ENCODE measurements around the gene OPTC. TPM values are rescaled to one million over a fixed set of nuclear protein-coding genes. Genes with fewer than 3 reads are reported as not detected.
A peak's percentile ranks its signal among the peaks of the same experiment; 100 is the strongest.

Gene OPTC
- total and polyA plus RNA-seq, 9 of the 15 experiments (the other 6 are each of a cell fraction or from before 2014, with no cell fraction given): not detected

- CTCF ChIA-PET (ENCODE audit: low intra/inter-chr PET ratio): no interaction called here
- in situ Hi-C loops (cut with MboI) (no loop called here), intact Hi-C loops (cut with micrococcal nuclease) (no loop called here)
- H3K79me2 ChIP-seq (ENCODE audit: control insufficient read depth, insufficient read depth, low read length): no peaks in the 10 kb centered on the region
- no peaks in the 10 kb centered on the region for H4K20me1 ChIP-seq (replicated peaks; ENCODE audit: control insufficient read depth, insufficient read depth, low read length)
- 3% methylated on average over 3 of the region's 3 CpGs for WGBS (ENCODE audit: insufficient coverage, low coverage, missing lambda C conversion rate)
- TF ChIP-seq, protein P1, sequence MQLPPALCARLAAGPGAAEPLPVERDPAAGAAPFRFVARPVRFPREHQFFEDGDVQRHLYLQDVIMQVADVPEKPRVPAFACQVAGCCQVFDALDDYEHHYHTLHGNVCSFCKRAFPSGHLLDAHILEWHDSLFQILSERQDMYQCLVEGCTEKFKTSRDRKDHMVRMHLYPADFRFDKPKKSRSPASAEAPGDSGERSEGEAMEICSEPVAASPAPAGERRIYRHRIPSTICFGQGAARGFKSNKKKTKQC (CRISPR knock-in tag; IDR thresholded peaks at IDR 0.05): no peak
- peak; percentile 77 for TF ChIP-seq ZNF384 (IDR thresholded peaks at IDR 0.05; ENCODE audit: low read depth, low read length)
- no peaks in the 10 kb centered on the region for H3K36me3 ChIP-seq (ENCODE audit: control insufficient read depth, insufficient read depth, low read length)
- ATAC-seq (no peak), DNase-seq (ENCODE audit: extremely low read depth in 1 of 4, low spot score in 3 of 4) (no peak), FAIRE-seq (no peak)
- H3K4me1 ChIP-seq (replicated peaks in 1 of 2; ENCODE audit: control insufficient read depth in 2 of 2, insufficient read depth in 2 of 2, low read length in 2 of 2): peaks cover 0 to 2% of the 10 kb centered on the region in 2 experiments; a peak in 1 of 5 replicates
- H3K27ac ChIP-seq (ENCODE audit: extremely low read depth, low read depth, low read length): no peak overlapping the region
- POLR2A ChIA-PET: interaction anchor here (0.8 kb wide), 1 partner anchor 893 kb away, joined by 3 read pairs; no protein-coding TSS in a partner anchor
- no peak overlapping the region for H3K4me2 ChIP-seq (ENCODE audit: insufficient read depth, low read length)
- no peak overlapping the region for H3K4me3 ChIP-seq
- H2AFZ ChIP-seq (ENCODE audit: low read depth, low read length): no peak overlapping the region
- no peaks in the 10 kb centered on the region for H3K9me1 ChIP-seq (ENCODE audit: control insufficient read depth, insufficient read depth, low read length)
- H3K9ac ChIP-seq (ENCODE audit: insufficient read depth in 1 of 2, low read depth in 2 of 2, low read length in 2 of 2): no peak overlapping the region
- BruUV-seq (replicated peaks): no TSS peak
- peaks cover 20 to 22% of the 10 kb centered on the region in 2 experiments; a peak in 4 of 5 replicates for H3K27me3 ChIP-seq (ENCODE audit: control insufficient read depth in 2 of 2, insufficient read depth in 2 of 2, low read length in 2 of 2)
- H3K9me3 ChIP-seq (replicated peaks; ENCODE audit: control insufficient read depth, insufficient read depth, low read depth, low read length): no peaks in the 10 kb centered on the region
These were observed 50.5 kb downstream of the OPTC start for GRCh38 chr1:203544485-203544884.

DNA sequence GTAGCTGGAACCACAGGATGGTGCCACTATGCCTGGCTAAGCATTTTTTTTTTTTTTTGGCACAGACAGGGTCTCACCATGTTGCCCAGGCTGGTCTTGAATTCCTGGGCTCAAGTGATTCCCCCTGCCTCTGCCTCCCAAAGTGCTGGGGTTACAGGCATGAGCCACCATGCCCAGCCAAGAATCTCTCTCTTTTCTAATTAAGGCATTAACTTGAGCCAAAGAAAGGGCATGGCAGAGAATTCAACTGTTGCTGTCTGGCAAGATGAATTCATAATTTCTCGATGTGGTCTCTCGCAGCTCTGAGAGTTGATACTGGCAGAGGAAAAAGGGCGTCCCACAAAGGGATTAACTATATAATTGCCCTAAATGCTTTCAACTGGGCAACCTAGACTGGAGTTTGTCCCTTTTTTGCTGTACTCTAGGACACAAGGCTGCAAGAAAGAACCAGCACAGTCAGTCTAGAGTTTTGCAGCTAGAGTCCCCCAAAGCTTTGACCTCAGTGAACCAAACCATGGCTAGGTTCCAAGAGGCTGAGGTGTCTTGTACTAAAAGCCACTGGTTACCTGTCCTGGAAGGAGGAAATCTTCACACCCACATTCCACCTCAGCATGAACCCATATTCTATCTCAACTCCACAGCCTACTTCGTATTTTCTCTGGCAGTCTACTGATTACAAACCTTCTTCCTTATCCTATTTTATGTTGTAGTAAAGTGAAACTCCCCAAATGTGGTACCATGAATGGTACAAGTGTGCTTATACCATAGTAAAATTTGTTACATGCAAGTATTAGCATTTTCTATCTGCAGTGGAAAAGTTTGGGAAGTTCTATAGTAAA, 51.2 kb downstream of the OPTC start:
- Histone ChIP-seq H3K9me3 (replicated peaks; ENCODE audit: control insufficient read depth, insufficient read depth, low read depth, low read length) (no peaks in the 10 kb centered on the region), H3K27ac (ENCODE audit: extremely low read depth, low read depth, low read length) (no peak overlapping the region), H4K20me1 (replicated peaks; ENCODE audit: control insufficient read depth, insufficient read depth, low read length) (no peaks in the 10 kb centered on the region), H3K9me1 (ENCODE audit: control insufficient read depth, insufficient read depth, low read length) (no peaks in the 10 kb centered on the region), H3K27me3 (ENCODE audit: control insufficient read depth in 2 of 2, insufficient read depth in 2 of 2, low read length in 2 of 2) (peaks cover 18 to 29% of the 10 kb centered on the region in 2 experiments; a peak in 4 of 5 replicates), H3K79me2 (ENCODE audit: control insufficient read depth, insufficient read depth, low read length) (no peaks in the 10 kb centered on the region), H2AFZ (ENCODE audit: low read depth, low read length) (no peak overlapping the region), H3K4me2 (ENCODE audit: insufficient read depth, low read length) (no peak overlapping the region), H3K4me3 (no peak overlapping the region), H3K4me1 (replicated peaks in 1 of 2; ENCODE audit: control insufficient read depth in 2 of 2, insufficient read depth in 2 of 2, low read length in 2 of 2) (peaks cover 0 to 2% of the 10 kb centered on the region in 2 experiments; a peak in 1 of 5 replicates), H3K36me3 (ENCODE audit: control insufficient read depth, insufficient read depth, low read length) (no peaks in the 10 kb centered on the region), H3K9ac (ENCODE audit: insufficient read depth in 1 of 2, low read depth in 2 of 2, low read length in 2 of 2) (no peak overlapping the region)
- ATAC-seq (no peak), FAIRE-seq (no peak), DNase-seq (ENCODE audit: extremely low read depth in 1 of 4, low spot score in 3 of 4) (no peak)
- intact Hi-C loops (cut with micrococcal nuclease) (no loop called here), in situ Hi-C loops (cut with MboI) (no loop called here)
- ChIA-PET POLR2A (interaction anchor here (0.6 to 0.8 kb wide), 2 partner anchors 57 to 892 kb away, joined by 3 read pairs; no protein-coding TSS in a partner anchor), CTCF (ENCODE audit: low intra/inter-chr PET ratio) (no interaction called here)
- 0% methylated on average over 4 of the region's 4 CpGs for WGBS (ENCODE audit: insufficient coverage, low coverage, missing lambda C conversion rate)
- TF ChIP-seq ZNF140 (CRISPR knock-in tag; IDR thresholded peaks at IDR 0.05): no peak
- TF ChIP-seq PHF20 (IDR thresholded peaks at IDR 0.05; ENCODE audit: partially characterized antibody): no peak
- TF ChIP-seq, protein P2, sequence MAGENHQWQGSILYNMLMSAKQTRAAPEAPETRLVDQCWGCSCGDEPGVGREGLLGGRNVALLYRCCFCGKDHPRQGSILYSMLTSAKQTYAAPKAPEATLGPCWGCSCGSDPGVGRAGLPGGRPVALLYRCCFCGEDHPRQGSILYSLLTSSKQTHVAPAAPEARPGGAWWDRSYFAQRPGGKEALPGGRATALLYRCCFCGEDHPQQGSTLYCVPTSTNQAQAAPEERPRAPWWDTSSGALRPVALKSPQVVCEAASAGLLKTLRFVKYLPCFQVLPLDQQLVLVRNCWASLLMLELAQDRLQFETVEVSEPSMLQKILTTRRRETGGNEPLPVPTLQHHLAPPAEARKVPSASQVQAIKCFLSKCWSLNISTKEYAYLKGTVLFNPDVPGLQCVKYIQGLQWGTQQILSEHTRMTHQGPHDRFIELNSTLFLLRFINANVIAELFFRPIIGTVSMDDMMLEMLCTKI (IDR thresholded peaks at IDR 0.05; ENCODE audit: partially characterized antibody): no peak
- TF ChIP-seq ARID1B (IDR thresholded peaks at IDR 0.05): peak; percentile 41; the same call in 1 of the 2 replicates
- TF ChIP-seq TAL1 (IDR thresholded peaks at IDR 0.05): peak; percentile 57; the same call in 1 of the 2 replicates
- TF ChIP-seq FOXM1 (IDR thresholded peaks at IDR 0.05; ENCODE audit: low read depth): no peak
- TF ChIP-seq FOXM1 (CRISPR knock-in tag; IDR thresholded peaks at IDR 0.05; ENCODE audit: low read depth): no peak
- TF ChIP-seq CBFA2T3 (IDR thresholded peaks at IDR 0.05): peak; percentile 60
- TF ChIP-seq TGIF2 (CRISPR knock-in tag; IDR thresholded peaks at IDR 0.05): no peak
- peak; percentile 37; the same call in 1 of the 2 replicates for TF ChIP-seq CBFA2T2 (conservative IDR thresholded peaks at IDR 0.05)
- TF ChIP-seq NFIC (IDR thresholded peaks at IDR 0.05): 0 out of 2 replicates have a peak, but pooled peaks have one; percentile 11
- no TSS peak for BruUV-seq (replicated peaks)

Measured in K562 (cell line).